Activated T-cell treated with anti-CD3 and anti-CD28 coated beads for 1 hour (primary cell): ENCODE measurements around the gene PSME4.

Experiments used
- DNase-seq: peaks from one replicate; pipeline ENCODE4 v3.0.0-alpha.2; 2020; ENCODE audit warnings: low read depth

The PSME4 gene, protein sequence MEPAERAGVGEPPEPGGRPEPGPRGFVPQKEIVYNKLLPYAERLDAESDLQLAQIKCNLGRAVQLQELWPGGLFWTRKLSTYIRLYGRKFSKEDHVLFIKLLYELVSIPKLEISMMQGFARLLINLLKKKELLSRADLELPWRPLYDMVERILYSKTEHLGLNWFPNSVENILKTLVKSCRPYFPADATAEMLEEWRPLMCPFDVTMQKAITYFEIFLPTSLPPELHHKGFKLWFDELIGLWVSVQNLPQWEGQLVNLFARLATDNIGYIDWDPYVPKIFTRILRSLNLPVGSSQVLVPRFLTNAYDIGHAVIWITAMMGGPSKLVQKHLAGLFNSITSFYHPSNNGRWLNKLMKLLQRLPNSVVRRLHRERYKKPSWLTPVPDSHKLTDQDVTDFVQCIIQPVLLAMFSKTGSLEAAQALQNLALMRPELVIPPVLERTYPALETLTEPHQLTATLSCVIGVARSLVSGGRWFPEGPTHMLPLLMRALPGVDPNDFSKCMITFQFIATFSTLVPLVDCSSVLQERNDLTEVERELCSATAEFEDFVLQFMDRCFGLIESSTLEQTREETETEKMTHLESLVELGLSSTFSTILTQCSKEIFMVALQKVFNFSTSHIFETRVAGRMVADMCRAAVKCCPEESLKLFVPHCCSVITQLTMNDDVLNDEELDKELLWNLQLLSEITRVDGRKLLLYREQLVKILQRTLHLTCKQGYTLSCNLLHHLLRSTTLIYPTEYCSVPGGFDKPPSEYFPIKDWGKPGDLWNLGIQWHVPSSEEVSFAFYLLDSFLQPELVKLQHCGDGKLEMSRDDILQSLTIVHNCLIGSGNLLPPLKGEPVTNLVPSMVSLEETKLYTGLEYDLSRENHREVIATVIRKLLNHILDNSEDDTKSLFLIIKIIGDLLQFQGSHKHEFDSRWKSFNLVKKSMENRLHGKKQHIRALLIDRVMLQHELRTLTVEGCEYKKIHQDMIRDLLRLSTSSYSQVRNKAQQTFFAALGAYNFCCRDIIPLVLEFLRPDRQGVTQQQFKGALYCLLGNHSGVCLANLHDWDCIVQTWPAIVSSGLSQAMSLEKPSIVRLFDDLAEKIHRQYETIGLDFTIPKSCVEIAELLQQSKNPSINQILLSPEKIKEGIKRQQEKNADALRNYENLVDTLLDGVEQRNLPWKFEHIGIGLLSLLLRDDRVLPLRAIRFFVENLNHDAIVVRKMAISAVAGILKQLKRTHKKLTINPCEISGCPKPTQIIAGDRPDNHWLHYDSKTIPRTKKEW (N-terminal part only)

DNA sequence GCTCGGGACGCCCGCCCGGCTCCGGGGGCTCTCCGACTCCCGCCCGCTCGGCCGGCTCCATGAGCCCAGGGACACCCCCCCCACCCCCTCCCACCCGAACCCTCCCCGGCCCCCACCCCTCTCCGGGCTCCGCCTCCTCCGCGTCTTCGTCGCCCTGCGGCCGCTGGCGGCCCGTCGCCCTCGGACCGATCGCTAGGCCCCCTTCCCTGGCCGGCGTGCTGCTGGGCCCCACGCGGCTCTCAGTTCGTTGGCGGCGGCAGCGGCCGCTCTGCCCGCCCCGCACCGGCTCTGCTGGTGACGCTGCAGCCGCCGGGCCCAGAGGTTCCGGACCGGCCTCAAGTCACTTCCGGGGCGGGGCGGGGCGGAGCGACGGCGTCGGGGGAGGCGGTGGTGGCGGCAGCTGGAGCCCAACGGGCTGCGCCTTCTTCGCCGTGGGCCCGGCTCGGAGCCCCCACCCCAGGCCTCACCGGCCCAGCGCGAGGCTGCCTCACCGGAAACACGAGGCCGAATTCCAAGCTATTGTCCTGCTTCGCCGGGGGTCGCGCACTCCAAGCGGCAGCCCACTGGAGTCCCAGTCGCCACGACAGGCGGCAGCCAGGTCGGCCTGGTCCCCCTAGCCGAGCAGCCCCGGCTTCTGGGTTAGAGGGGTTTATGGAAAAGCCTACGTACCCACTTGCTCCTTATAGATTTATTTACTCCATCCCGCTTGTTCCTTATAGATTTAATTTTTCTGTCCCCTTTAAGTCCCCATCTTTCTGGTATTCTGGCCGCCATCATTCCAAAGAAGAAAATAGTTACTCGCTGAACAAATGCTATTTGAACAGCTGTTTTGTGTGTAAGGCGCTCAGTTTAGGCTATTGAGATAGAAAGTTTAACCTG is at the start of gene PSME4:
TSS of gene PSME4 (minus strand) at position 270 of the 879 bp plus-strand sequence. CDS start at position 61, 209 bp downstream.
- DNase-seq: peak; percentile 95

DNA sequence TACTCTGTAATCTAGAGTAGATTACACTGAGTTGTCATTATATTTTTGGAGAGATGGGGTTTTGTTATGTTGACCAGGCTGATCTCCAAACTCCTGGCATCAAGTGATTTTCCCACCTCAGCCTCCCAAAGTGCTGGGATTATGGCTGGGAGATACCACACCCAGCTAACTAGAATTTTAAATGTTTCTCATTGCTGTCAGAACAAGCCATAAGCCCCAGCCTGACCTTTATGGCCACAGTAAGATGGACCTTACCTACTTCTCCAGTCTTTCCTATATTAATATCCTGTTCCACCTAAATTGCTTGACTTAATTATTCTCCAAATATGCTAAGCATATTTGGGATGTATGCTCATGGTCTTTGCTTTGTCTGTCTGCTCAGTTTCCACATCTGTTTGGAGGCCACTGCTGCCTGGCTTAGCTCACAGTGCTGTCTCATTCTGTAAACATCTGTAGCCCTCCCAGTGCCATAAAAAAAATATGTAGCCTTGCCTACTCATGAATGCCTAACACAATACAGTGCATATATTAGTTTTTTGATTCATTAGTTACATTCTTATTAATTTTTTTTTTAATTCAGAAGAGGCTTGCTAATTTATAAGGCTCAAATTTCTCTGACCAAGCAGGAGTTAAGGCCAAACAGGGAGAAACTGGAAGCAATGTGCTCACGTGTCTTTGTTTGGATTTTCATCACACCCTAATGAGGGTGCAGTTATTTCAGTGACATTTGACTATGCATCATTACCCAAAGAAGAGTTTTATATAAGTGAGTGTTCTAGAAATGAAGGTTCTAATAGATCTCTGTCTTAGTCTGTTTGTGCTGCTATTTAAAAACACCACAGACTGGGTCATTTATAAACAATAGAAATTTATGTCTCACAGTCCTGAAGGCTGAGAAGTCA is 45.3 kb upstream of the PSME4 start:
- DNase-seq: no peak

DNA sequence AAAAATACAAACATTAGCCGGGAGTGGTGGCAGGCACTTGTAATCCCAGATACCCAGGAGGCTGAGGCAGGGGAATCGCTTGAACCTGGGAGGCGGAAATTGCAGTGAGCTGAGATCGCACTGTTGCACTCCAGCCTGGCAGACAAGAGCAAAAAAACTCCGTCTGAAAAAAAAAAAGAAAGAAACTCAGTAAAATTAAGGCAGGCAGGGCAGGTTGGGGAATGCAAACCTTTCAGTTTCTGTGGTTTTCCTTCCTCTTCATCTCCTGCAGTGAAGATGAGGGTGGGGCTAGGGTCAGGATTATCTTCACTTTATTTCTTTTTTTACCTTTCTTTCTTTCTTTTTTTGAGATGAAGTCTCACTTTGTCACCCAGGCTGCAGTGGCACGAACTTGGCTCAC is 43.2 kb upstream of the PSME4 start:
- DNase-seq: no peak

DNA sequence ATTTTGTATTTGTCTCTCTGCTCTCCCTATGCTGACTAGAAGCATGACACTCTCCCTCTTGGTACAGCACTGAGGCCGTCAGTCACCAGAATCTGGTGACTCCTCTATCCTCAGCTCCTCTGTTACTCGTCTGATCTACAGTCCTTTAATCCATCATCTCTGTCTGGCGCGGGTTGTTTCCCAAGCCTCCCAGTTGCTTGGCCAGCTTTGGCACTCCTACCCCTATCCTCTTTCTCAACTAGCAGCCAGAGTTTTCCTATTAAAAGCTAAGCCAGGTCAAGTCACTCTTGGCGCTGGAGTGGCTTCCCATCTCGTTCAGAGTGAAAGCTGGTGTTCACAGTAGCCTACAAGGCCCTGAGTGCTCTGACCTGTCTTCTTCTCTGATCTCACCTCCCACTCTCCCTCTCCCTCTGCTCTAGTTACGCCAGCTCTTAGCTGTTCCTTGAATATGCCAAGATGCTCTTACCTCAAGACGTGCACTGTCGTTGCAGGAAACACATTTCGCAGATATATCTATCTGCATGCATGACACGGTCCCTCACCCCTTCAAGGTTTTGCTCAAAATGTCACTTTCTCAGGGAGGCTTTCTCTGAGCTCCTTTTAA is 41.8 kb upstream of the PSME4 start:
- DNase-seq: no peak

DNA sequence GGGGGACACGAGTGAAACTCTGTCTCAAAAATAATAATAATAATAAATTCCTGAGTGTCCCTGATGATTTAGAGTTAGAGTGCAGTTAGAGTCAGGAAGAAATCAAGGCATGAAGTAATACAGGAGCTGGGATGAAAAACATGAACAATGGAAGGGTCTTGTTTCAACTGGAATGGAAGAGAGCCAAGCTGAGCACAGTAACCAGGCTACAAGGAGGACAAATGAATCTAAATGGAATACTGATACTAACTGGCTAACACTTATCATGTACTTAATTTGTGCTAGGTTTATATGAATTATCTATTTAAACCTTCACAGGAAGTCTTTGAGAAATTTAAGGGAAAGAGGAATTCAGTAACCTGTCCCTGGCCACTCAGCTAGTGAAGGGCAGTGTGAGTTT is 38.8 kb upstream of the PSME4 start:
- DNase-seq: no peak

DNA sequence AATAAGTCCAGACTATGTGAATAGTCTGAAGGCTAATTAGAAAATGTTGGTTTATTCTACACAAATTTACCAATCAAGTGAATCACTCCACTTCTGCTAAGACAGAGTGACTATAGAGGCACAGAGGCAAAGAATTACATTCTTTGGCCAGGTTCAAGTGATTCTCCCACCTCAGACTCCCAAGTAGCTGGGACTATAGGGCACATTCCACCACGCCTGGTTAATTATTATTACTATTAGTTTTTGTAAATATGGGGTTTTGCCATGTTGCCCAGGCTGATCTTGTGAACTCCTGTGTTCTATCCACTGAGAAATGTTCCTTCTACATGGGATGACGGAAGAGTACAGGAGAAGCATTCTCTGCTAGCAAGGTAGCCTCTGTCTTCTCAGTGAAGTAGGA is 37.6 kb upstream of the PSME4 start:
- no peak for DNase-seq

DNA sequence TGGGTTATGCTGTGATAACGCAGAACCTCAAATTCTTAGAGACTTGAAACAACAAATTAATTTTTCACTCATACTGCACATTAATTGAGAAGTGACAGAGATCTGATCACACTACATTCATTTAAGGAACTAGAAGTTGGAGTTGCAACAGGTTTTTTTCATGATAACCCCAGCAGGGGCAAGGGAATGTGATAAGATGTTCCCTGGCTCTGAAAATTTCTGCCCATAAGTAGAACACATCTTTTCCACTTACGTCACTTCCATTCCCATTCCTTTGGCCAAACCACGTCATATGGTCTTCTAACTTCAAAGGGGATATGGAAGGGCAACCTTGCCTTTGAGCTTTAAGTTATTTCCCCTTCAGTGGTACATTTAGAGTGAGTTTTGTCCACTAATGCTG is 29.7 kb upstream of the PSME4 start:
- no peak for DNase-seq

DNA sequence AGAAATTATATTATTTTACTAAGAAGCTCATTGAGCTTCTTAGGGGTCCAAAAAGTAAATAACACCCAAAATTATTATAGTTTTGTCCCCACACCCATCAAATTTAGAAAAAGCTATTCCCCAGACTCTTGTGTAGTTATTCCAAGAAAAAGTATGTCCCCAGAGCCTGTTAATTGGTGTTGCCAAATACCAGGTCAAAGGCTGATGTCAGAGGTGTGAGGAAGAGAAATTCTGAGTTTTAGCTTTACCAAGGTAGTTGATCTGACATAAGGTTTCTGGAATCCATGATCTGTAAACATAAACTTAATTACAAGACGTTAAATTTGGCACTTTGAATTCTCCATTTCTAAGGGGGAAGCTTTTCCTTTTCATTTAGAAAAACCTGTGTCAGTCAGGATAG is 29.3 kb upstream of the PSME4 start:
- no peak for DNase-seq

DNA sequence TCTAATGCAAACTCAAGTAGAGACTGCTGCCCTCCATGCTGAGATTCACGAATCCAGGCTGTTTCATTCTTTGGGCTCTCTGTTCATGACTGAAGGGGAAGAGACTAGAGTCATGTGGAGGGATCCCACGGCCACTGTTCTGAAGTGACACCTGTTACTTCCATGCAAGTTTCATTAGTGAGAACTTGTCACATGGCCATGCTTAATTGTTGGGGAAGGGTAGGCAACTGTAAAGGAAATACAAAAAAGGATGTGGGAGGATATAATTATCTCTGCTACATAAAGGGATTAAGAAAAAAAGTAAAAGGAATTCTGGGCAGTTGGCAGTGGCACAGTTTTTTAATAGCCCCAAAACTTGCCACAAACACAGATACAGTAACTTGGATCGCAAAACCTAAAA is 28.0 kb upstream of the PSME4 start:
- DNase-seq: no peak

DNA sequence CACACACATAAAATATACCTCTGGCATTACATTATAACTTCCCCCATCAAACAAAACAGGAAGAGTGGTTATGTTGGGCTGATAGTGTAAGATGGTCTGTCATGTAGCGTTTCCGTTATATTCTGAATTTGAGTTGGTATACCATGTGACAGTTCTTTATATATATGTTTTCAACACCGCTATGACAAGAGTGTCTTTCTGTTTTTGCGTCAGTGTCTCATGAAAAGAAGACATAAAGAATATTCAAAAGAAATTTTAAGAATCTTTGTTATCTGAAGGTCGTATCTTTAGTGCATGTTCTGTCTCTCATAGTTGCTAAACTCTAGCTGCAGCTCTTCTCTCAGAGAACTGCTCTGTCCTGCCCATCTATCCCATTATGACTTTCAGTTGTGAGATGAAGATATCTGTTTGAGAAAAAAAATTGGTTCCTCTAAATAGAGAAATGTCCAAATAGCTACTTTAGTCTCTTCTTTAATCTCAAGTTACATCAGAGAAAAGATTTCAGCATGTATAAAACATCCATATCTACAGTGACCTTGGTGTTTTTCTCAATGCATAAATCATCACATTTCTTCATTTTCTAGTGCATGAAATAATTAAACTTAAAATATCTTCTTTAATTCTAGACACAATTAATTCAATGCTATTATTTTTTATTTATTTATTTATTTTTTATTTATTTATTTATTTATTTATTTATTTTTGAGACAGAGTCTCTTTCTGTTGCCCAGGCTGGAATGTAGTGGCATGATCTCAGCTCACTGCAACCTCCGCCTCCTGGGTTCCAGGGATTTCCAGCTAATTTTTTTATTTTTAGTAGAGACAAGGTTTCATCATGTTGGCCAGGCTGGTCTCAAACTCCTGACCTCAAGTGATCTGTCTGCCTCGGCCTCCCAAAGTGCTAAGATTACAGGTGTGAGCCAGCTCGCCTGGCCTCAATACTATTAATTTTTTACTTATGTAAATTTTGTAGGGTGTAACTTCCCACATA is 24.3 kb upstream of the PSME4 start:
- DNase-seq: no peak

DNA sequence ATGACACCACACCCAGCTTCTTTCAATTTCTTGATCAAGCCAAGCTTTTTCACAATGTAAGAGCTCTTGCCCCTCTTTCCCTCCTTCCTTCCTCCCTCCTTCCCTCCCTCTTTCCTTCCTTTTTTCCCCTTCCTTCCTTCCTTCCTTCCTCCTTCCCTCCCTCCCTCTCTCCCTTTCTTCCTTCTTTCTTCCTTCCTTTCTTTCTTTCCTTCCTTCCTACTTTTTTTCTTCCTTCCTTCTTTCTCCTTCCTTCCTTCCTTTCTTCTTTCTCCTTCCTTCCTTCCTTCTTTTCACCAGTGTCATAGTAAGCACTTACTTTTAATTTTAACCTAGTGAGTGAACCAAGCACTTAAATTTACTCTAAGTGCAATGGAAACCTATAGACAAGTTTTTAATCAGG is 21.2 kb upstream of the PSME4 start:
- DNase-seq: no peak

DNA sequence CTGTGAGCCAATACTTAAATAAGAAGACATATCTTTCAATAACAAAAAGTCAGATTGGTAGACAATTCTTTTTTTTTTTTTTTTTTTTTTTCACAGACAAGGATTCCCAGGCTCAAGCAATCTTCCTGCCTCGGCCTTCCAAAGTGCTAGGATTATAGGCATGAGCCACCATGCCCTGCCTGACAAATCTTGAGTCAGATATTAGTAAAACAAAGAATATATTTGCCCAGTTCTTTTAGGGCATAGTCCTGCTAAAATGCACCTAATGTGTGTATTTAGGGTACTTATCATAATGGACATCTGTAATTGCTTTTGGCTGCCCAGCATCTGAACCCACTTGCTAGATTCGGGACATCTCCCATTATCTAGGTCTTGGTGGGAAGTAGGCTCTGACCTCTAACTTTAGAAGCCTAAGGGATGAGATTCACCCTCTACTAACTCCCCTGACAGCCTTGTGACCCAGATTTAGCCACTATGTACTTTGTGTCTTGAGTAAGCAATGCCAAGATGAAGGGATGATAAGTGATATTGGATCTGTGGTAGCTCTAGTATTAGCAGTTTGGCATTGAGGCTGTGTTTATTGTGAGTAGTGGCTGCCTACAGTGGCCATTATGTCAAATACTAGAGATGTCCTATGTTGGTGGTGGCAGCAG is 18.5 kb upstream of the PSME4 start:
- no peak for DNase-seq

DNA sequence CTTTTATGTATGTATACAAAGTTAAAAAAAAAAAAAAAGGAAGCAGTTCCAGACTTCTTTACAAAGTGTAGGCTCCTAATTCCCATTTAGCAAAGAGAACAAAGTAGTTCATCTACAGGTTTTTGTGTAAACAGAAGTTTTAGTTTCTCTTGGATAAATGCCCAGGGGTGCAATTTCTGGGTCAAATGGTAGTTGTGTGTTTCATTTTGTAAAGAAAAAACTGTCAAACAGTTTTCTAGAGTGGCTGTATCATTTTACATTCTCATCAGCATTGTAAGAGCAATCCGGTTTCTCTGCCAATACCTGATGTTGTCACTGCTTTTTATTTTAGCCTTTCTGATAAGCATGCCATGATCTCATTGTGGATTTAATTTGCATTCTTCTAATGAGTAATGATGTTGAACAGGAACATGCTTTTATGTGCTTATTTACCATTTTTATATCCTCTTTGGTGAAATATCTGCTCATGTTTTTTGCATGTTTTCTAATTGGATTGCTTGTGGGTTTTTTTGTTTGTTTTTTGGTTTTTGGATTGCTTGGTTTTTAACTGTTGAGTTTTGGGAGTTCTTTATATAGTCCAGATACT is 16.6 kb upstream of the PSME4 start:
- no peak for DNase-seq

DNA sequence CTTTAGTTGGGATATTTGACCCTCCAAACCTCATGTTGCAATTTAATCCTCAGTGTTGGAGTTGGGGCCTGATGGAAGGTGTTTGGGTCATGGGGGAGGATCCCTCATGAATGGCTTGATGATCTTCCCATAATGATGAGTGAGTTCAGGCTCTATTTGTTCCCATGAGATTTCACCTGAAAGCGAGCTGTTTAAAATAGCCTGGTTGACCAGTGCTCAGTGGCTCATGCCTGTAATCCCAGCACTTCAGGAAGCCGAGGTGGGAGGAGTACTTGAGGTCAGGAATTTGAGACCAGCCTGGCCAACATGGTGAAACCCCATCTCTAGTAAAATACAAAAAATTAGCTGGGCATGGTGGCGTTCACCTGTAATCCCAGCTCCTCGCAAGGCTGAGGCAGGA is 14.9 kb upstream of the PSME4 start:
- DNase-seq: no peak

DNA sequence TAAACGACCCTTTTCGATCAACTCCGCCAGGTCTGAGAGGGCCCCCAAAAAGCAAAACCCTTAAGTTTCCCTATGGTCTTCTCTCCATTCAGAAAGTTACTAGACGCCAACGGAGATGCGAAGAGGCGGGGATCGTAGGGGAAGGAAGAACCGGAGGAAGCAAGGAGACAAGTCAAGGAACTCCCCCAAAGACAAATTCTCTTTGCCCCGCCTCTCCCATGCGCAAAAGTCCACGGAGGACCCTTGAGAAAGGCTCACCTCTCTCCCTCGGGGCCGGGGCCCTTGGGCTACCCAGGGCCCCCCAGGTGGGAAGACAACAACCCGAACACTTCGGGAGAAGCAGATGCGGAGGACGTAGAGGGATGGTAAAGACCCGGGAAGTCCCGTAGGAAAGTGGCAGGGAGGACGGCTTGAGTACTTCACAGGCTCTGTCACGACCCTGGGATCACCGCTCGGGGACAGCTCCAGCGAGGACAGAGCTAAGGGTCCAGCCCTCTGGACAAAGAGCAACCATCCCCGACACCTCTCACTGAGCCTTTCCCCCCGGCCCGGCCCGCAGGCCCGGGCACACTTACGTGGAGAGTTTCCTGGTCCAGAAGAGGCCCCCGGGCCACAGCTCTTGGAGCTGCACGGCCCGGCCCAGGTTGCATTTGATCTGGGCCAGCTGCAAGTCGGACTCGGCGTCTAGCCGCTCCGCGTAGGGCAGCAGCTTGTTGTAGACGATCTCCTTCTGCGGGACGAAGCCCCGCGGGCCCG is 647 bp downstream of the PSME4 start:
- no peak for DNase-seq

DNA sequence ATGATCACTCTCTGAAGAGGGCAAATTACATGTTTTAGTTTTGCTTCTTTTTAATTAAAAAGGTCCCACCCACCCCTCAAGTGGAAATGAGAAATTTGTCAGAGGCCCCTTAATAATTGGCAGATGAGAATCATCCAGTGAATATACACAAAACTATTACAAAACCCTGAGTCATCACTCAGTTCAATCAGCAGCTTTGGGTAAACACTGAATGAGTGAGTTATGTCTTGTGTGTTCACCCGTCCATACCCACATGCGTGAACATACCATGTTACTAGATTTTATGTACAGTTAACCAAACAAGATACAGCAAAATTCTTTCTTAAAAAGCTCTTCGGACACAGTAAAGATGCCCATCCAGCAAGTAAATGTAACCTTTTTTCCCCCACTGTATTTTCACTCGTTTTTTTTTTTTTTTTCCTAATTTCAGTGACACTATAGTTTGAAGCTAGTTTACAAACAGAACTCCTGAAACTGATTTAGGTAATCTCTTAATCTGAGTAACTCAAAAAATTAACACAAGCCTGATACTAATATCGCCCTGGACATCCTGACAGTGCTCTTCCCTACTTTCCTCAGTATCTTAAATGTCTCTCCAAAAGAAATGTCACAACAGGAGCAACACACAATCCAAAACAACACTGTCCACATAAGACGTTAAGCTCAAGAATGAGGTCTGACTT is 1.4 kb downstream of the PSME4 start:
- DNase-seq: no peak
